Embryonic facial prominence (tissue), 1 donor: ENCODE results near the gene MTAP.
"Not testable (repeated sequence)": the region's sequence is repeated elsewhere in the genome, so short reads cannot be mapped to it uniquely, and the experiment has no call there.

Experiments used
- DNase-seq: peaks from one replicate; pipeline ENCODE4 v3.0.0-alpha.2; 2016; ENCODE audit errors: extremely low spot score

Gene MTAP

DNA sequence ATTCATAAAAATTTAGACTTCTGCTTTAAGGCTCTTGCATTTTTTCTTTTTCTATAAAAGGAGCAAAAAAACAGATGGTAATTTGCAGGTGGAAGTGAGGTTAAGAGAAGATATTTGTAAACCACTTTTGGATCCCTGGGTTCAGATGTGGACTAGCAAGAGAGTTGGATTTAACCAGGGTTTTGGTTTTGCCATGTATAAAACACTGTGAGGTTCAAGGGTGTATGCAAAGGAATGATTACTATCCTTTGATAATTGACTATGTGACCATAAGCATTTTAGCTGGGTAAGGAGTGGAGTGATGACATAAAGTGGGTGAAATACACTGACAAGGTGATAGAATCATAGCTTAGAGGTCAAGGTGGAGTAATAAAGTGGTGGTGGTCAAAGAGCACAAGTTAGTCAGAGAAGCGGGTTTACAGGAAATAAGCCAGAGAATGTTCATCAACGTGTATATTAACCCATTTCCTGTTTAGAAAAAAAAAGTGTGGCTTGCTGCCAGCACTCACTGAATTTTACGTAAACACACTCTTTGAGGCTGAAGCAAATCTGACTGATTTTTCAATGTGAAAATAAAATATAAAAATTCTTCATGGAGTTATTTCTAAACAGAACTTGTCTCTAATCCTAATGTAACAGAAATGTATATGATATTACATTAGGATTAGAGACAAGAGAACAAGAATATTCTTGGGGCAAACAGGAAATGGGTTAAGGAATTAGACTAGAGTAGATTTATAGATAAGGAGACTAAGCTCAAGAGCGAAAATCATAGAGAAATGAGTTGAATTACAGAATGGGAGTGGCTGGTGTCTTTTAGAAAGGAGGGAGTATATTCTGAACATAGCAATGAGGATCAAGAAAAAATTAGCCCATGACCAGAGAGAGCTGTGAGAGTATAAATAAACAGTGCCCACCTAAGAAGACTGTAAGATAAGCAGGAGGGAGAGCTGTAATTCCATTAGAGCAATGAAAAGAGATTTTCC, 117.2 kb downstream of the MTAP start:
- no peak for DNase-seq

DNA sequence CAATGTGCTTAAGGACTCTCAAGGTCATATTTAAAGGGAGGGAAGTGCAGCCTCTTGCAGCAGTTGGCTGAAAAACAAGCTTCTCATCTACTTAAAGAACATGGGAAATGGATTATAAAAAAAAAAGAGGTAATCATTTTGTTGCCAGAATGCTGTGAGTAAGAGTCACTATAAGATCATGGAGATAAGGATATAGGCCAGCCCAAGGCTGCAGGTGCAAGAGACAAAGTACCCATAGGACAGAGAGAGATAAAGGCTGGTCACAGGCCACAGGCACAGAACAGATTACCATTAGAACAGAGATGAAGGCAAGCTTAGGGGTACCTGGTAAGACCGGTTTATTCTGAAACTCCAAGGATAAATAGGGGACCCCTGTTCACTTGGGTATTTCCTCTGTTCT, 121.3 kb downstream of the MTAP start:
- no peak for DNase-seq

DNA sequence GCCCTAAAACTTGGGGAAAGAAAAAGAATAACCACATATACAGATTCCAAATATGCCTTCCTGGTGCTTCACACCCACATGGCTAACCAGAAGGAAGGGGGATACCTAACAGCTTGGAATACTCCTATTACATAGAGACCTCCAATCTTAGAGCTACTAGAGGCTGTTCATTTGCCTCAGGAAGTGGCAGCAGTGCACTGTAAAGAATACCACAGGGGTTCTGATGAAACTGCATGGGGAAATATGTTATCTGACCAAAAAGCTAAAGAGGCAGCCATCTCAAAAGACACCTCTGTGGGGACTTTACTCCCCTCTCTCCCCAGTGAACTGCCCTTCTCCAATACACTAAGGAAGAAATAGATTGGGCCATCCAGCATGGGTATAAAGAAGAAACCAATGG, 125.3 kb downstream of the MTAP start:
- no peak for DNase-seq

DNA sequence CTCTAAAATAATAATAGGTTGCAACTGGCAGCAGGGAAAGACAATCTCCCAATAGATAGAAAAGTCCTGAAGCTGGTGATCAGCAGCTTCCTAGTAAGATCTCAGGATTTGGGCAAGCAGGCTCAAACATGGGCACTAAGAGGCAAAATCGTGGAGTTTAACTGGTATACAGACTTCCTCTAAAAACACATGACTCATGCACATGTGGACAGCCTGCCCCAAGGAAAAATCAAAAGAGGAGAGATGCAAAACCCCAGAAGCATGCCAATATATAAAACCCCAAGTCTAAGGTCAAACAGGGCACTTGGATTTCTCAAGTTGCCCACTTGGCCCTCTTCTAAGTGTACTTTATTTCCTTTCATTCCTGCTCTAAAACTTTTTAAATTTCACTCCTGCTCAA, 129.0 kb downstream of the MTAP start:
- no peak for DNase-seq

DNA sequence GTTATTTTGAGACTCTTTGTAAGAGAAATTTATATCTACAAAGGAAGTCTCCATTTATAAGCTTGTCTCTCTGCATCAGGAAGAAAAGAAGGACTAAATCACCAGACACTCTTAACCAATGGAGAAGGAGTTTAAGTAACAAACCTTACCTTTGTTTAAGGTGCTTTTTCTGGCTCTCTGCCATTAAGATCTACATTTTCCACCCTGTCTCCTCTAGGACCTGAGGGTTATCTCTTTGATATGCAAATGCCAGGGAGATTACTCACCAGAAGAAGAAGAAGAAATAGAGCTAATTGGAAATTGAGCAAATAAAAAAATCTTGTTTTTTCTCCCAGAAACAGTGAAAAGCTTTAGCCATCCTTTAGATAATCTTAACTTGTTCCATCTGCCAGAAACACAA, 130.8 kb downstream of the MTAP start:
- no peak for DNase-seq

DNA sequence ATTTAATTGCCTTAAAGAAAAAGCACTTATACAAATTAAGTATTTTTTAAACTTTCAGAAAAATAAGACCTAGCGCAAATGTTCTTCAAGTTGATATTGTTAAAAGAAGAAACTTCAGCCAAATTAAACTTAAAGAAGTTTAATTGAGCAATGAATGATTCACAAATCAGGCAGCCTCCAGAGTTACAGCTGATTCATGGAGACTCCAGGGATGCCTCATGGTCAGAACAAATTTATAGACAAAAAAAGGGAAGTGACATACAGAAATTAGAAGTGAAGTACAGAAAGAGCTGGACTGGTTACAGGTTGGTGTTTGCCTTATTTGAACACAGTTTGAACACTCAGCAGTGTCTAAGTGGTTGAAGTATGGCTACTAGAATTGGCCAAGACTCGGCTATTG, 131.4 kb downstream of the MTAP start:
- no peak for DNase-seq

DNA sequence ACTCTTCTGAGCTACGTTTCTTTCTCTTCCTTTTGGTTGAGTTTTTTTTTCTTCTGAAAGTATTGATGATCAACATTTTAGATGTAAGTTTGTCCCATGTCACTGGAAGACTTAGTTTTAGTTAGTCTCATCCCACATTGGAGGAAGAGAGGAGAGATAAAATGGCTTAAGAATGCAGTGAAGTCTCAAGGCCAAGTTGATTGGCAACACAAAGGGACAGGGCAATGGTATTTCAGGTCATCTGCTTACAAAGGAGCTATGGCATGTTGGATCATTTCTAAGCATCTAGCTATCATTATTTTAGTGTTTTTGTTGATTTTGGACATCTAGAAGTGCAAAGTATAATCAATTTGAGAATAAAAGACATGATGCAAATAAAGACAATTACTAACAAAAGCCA, 133.2 kb downstream of the MTAP start:
- no peak for DNase-seq

DNA sequence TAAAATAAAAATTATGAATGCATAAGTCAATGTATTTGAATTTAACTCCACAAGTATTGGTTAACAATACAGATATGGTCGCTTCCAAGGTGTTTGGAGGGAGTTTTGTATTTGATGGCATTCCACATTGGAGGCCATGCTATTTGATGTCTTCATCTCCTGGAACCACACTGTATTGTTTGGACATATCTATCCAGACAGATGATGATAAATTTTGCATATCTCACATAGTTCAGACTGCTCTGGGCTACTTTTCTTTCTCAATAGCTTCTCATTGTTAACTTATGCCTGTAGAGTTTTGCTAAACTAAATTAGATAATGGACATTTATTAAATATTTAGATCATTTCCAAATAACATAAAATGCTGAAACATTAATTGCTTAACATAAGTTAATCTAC, 133.7 kb downstream of the MTAP start:
- DNase-seq, result no peak

DNA sequence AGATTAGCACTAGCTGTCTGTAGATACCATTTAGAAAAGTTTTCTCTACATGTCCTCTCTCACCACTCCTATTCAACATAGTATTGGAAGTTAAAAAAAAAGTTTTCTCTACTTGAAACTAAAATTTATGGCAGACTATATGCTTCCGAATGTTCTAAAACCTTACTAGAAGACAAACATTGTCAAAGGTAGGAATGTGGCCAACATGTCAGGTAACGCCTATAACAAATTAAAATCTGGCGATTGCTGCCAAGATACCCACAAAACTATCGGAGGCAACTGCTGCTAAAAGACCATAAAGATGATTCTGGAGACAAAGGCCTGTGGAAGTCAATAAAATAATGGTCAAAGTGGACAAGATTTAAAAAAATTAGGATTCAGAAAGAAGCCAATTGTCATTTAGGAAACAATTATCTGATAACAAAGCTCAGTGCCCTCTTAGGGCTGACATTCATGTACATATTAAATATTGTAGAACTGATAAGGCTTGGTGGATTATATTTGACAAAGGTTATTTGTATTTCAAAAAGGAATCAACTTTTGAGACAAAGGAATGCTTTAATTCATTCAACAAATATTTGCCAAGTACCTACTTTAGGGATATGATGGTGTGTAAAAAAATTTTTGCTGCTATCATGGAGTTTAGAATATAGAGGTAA, 139.0 kb downstream of the MTAP start:
- DNase-seq, result no peak

DNA sequence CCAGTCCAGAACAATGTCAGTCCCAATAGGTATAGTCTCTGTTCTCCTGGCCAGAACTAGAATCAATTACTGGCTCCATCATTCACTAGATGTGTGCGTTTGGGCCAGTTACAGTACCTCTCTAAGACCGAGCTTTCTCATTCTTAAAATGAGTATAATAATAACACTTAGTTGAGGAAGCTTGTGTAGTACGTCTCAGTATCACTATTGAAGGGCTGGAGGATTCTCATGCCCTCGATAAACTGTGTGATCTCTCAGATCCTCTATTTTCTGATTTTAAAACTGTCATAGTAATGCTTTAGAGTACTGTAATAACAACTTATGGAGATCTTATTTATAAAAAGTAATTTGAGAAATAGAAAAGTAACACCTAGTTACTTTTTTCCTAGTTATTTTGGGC, 141.0 kb downstream of the MTAP start:
- DNase-seq, result no peak

DNA sequence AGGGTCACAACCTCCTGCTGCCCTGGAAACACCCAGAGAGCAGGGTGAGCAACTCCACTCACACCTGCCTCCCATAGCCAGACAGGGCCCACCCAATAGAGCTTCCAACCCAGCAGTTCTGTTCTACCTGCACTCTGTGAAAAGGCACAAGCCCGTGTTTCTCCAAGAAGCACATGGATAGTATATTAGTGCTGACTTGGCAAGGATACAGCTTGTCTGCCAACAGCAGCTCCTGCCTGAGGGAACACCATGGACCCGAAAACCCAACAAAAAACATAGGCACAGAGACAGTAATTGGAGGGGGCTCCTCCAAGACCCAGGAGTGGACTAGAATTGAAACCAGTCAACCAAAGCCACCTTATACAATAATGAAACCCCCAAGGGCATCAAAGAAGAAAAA, 143.2 kb downstream of the MTAP start:
- no peak for DNase-seq

DNA sequence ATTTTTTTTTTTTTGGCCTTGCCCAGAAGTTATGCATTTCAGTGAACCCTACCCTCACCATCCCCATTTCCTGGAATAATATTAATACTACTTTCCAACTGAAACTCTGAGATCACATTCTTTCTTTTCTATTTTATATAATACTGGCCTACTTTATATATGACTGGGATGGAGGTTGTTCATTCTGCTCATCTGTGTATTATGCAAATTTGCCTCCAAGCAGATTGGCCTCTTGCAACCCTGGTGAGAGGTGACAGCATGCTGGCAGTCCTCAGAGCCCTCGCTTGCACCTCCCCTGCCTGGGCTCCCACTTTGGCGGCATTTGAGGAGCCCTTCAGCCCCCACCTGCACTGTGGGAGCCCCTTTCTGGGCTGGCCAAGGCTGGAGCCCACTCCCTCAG, 156.4 kb downstream of the MTAP start:
- no peak for DNase-seq

DNA sequence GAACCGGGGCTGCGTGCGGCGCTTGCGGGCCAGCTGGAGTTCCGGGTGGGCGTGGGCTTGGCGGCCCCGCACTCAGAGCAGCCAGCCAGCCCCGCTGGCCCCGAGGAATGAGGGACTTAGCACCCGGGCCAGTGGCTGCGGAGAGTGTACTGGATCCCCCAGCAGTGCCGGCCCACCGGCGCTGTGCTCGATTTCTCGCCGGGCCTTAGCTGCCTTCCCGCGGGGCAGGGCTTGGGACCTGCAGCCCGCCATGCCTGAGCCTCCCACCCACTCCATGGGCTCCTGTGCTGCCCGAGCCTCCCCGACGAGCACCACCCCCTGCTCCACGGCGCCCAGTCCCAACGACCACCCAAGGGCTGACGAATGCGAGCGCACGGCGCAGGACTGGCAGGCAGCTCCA, 156.8 kb downstream of the MTAP start:
- not testable (repeated sequence) for DNase-seq

DNA sequence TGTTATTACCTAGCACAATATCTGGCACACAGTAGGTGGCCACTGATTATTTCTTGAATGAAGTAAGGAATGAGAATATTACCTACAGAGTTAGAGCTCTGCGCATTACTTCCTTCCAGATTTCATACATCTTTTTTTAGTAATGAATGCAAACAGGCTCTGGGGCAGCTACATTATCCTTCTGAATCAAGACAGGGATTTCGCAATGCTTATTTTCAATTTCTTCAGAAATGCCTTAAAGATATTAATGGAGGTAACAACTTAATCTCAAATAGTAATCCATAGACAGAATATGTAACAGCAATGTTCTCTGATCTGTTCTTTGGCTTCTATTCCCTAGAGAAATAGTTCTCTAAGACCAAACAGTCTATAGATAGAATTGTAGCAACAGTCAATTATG, 159.1 kb downstream of the MTAP start:
- DNase-seq, result no peak

DNA sequence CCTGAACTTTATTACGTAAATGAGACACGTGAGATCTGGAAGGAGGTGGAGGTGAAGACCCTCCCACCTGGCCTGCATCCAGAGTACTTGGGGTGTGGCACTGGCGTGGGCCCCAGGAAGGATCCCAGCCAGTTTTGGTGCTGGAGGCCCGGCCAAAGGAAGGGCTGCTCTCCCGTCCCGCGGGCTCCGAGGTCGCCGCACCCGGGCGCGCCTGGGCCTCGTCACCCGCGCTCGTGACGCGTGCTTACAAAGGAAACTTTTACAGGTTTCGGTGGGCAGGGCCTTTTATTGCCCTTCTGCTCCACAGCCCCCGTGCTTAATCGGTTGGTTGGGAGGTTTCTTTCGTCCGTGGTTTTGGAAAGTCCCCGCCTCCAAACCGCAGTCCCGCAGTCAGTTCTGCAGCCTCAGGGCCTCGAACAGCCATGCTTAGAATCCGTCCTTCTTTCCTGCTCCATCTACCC, 162.5 kb downstream of the MTAP start:
- no peak for DNase-seq

DNA sequence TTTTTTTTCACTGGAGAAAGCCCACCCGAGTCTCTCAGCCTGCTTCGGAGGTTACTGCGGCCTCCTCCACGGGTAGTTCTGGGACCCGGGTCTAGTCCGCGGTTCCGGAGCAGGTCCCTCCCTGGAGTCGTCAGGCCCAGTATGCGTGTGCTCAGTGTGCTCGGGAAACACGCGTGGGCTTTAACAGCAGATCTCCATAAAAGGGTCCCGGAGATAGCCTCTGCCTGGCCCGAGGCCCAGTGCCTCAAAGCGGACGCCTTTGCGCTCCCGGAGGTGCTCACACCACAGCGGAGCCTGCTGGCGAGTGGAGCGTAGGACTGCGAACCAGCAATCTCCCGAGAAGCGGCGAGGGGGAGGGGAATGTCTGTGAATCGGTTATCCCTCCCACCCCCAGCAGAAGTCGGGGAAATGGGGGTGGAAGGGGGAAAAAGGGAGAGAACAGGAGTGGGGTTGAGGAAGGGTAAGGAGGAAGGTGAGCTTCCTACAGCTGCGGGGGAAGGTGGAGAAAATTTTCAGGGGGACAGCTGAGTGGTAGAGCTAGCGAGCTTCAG, 163.0 kb downstream of the MTAP start:
- no peak for DNase-seq

DNA sequence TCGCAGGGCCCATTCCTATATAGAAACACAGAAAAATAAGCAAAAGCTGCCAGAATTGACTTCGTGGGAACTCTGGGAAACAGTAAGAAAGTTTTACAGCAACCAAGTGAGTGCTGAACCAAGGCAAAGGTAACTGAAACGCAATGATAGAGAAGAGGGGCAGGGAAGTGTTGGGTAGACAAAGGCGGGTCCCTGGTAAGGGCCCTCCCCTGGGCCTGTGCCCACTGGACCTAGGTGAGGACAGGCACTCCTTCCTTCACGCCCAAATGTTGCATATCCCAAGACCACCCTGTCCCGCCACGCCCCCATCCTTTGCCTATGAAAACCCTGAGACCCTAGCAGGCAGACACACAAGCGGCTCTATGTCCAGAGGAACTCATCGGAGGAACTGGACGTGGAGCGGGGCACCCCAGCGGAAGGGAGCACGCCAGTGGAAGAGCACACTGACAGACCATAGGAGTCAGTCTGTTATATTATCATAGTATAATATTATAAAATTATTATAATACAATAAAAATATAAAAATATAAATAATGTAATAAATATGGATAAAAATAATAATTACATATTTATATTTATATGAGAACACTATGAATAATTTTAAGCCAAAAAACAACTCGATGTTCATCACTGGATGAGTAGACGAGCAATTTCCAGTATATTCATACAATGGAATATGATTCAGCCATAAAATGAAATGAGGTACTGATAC, 163.9 kb downstream of the MTAP start:
- no peak for DNase-seq

DNA sequence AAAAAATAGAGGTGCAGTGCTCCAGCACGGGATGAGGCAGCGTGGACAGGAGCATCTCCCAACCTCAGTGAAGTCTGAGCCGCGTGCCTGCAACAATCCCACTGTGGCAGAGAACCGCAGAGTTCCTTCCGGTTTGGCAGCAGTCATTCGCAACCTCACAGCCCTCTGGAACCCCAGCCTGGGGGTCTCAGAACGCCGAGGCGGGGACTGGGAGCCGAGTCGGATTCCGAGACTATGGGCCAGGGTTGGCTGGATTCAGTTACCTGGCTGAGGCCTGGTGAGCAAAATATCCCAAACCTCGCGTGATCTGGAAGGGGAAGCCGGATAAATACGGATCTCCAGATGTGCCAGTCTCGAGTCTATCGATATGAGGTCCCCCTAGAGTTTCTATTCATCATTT, 164.7 kb downstream of the MTAP start:
- DNase-seq, result no peak

DNA sequence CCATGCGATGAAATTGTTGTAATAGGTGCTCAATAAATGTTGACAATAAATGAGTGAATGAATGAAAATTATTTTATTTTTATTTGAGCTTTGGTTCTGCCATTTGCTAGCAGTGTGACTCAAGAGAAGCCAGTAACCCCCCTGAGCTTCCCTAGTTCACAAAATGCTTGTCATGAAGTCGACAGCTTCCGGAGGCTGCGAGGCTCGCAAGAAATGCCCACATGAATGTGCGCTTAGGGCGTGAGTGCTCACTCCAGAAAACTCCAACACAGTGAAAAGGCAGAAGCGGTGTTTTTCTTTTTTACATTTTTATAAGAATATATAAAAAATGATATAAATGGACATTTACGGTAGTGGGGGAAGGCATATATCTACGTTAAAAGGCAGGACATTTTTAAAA, 165.3 kb downstream of the MTAP start:
- DNase-seq, result no peak

DNA sequence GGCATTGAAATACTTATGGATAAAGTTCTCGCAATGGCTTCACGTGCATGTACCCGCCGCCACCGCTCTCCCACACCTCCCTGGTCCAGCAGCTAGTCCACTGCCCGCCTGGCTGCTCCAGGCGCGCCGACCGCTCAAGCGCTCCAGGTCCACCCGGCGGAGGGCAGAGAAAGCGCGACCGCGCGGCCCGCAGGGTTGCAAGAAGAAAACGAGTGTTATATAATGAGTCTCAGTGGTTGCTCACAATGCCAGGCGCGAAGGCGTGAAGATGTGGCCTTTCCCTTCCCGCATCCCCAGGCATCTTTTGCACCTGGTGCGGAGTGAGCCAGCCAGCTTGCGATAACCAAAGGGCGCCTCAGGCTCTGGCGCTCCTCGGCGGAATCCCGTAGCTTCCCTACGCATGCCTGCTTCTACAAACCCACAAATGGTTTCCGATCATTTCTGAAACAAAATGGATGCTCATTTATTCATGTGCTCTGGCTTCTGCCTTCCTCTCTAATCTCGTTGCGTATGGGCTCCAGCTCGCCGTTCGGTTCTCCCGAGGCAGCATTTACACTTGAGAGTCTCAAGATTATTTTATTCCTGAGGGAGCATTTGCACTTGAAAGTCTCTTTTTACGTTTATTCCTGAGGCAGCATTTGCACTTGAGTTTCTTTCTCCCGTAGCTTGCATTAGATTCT, 166.0 kb downstream of the MTAP start:
- no peak for DNase-seq
